Measurements from ENCODE around the gene FGFR2. TPM values are rescaled to one million over a fixed set of nuclear protein-coding genes. Genes with fewer than 3 reads are reported as not detected.

The FGFR2 gene
- total RNA-seq, 1 experiment from 2014 or later, result 135 TPM

DNA sequence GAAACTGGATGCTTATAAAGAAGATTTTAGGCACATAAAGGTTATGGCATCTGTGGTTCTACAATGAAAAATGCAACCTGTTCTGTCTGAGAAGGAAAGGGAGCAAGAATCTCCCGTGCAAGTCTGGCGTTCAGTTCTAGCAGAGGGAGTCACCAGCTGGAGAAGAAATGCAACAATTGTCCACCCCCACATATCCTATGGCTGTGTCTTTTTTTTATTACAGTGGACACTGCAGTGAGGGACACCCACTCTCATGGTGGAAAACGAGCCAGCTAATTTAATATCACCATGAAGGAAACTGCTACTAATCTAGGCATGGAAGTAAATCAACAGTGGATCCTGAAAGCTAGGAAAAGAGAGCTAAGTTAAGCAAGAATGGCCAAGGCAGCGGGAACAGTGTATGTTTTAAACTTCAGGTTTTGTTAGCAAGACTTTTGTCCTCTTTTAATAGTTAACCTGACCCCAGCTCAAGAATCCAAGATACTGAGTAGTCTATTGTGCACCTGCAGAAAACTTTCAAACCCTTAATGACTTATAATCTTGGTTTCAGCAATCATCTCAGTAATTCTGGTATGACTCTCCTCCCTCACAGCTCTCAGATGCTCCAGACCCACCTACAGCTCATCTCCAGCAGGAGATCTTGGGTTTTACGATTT is 149.3 kb downstream of the FGFR2 start:
- Histone ChIP-seq H3K56ac (ENCODE audit: insufficient read length, low read depth, low read length) (no peak overlapping the region), H3K4me1 (ENCODE audit: insufficient read depth, low read length) (no peaks in the 10 kb centered on the region), H3K79me1 (ENCODE audit: insufficient read depth, low read depth, low read length, poor library complexity, severe bottlenecking) (no peaks in the 10 kb centered on the region), H3K27ac (ENCODE audit: insufficient read length, low read depth, low read length) (no peak overlapping the region), H2BK15ac (ENCODE audit: low read depth, low read length) (no peak overlapping the region), H2BK120ac (ENCODE audit: low read depth, low read length, poor library complexity, severe bottlenecking) (no peak overlapping the region), H4K8ac (replicated peaks; ENCODE audit: insufficient read length, low read depth, low read length) (no peak overlapping the region), H2BK5ac (ENCODE audit: insufficient read length, low read length) (no peak overlapping the region), H3K9ac (ENCODE audit: extremely low read depth, insufficient read length, low read length) (no peak overlapping the region), H3K18ac (ENCODE audit: insufficient read length, low read depth, low read length) (no peak overlapping the region), H4K91ac (ENCODE audit: insufficient read length, low read depth, low read length) (no peak overlapping the region), H2AFZ (ENCODE audit: low read length) (no peak overlapping the region), H2AK5ac (ENCODE audit: insufficient read length, low read length) (no peak overlapping the region), H3K79me2 (ENCODE audit: insufficient read depth, low read length) (no peaks in the 10 kb centered on the region), H3K23ac (ENCODE audit: insufficient read length, low read depth, low read length) (no peak overlapping the region), H3K23me2 (ENCODE audit: insufficient read length, low read depth, low read length, poor library complexity, severe bottlenecking) (no peaks in the 10 kb centered on the region), H4K20me1 (ENCODE audit: control insufficient read depth, insufficient read depth, insufficient read length) (no peaks in the 10 kb centered on the region), H2BK20ac (ENCODE audit: low read depth, low read length, poor library complexity, severe bottlenecking) (no peak overlapping the region), H3T11ph (ENCODE audit: low read length) (no peak overlapping the region), H3K9me3 (ENCODE audit: control insufficient read depth, low read depth, low read length) (no peaks in the 10 kb centered on the region), H3K27me3 (ENCODE audit: insufficient read depth, low read length) (no peaks in the 10 kb centered on the region), H3K4me2 (ENCODE audit: insufficient read depth, insufficient read length, low read length) (no peak overlapping the region), H3K14ac (ENCODE audit: insufficient read depth, low read length) (no peak overlapping the region), H4K5ac (ENCODE audit: insufficient read length, low read depth, low read length) (no peak overlapping the region), H2BK12ac (ENCODE audit: insufficient read length, low read depth, low read length) (no peak overlapping the region), H3K4ac (ENCODE audit: low read depth, low read length) (no peak overlapping the region)
- DNase-seq, result no peak
- Mint-ChIP-seq H3K36me3 (ENCODE audit: insufficient read depth in 1 of 3, low read depth in 3 of 3) (no peaks in the 10 kb centered on the region), H3K4me1 (peaks cover 9 to 11% of the 10 kb centered on the region in 2 experiments; a peak in 3 of 4 replicates), H3K4me3 (no peak overlapping the region), H3K27ac (no peak overlapping the region), H3K9me3 (no peaks in the 10 kb centered on the region), H3K27me3 (ENCODE audit: low read depth) (peaks cover 2% of the 10 kb centered on the region; the same call in 1 of the 2 replicates)
- no CpG with 5 or more reads among the region's 5 CpGs for WGBS (ENCODE audit: extremely low coverage, insufficient read length, low lambda C conversion rate)
- TF ChIP-seq, protein P1, sequence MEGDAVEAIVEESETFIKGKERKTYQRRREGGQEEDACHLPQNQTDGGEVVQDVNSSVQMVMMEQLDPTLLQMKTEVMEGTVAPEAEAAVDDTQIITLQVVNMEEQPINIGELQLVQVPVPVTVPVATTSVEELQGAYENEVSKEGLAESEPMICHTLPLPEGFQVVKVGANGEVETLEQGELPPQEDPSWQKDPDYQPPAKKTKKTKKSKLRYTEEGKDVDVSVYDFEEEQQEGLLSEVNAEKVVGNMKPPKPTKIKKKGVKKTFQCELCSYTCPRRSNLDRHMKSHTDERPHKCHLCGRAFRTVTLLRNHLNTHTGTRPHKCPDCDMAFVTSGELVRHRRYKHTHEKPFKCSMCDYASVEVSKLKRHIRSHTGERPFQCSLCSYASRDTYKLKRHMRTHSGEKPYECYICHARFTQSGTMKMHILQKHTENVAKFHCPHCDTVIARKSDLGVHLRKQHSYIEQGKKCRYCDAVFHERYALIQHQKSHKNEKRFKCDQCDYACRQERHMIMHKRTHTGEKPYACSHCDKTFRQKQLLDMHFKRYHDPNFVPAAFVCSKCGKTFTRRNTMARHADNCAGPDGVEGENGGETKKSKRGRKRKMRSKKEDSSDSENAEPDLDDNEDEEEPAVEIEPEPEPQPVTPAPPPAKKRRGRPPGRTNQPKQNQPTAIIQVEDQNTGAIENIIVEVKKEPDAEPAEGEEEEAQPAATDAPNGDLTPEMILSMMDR (conservative IDR thresholded peaks at IDR 0.05), result no peak

Measured in H9 (cell line).